Measurements from ENCODE around the gene MDN1. TPM values are rescaled to one million over a fixed set of nuclear protein-coding genes. Genes with fewer than 3 reads are reported as not detected.

MDN1 gene
- total and polyA plus RNA-seq, 2 of the 8 experiments (the other 6 are each of a cell fraction or from before 2014, with no cell fraction given): 53.5 to 179 TPM

GRCh38 chr6:89805814-89806371 lies 13.7 kb downstream of the MDN1 start:
- Histone ChIP-seq H3K4me3 (ENCODE audit: extremely low read depth in 1 of 4, insufficient read depth in 2 of 4, low read depth in 3 of 4, low read length in 4 of 4) (no peak overlapping the region), H4K5ac (ENCODE audit: insufficient read length, low read depth, low read length) (no peak overlapping the region), H3K9me3 (ENCODE audit: insufficient read depth in 2 of 2, low read depth in 1 of 2, low read length in 1 of 2) (no peaks in the 10 kb centered on the region), H3K4me1 (replicated peaks in 1 of 4; ENCODE audit: control insufficient read depth in 3 of 4, insufficient read depth in 4 of 4, low read length in 3 of 4) (peaks cover 0 to 8% (median 3%) of the 10 kb centered on the region in 4 experiments; a peak in 3 of 7 replicates), H3K9ac (replicated peaks in 1 of 4; ENCODE audit: extremely low read depth in 1 of 4, low read depth in 3 of 4, low read length in 3 of 4) (no peak overlapping the region), H2BK15ac (ENCODE audit: low read length) (no peak overlapping the region), H3K36me3 (ENCODE audit: control insufficient read depth in 2 of 4, insufficient read depth in 4 of 4, low read length in 3 of 4) (peaks cover 0 to 16% (median 4%) of the 10 kb centered on the region in 4 experiments; a peak in 5 of 8 replicates), H2AK5ac (ENCODE audit: low read depth, low read length) (no peak overlapping the region), H2BK12ac (ENCODE audit: low read depth, low read length) (no peak overlapping the region), H3K27ac (ENCODE audit: low read depth, low read length) (no peak overlapping the region), H3K27me3 (replicated peaks in 1 of 4; ENCODE audit: control insufficient read depth in 3 of 4, extremely low read depth in 1 of 4, insufficient read depth in 3 of 4, low read length in 3 of 4) (no peaks in the 10 kb centered on the region), H3K56ac (replicated peaks; ENCODE audit: insufficient read length, low read depth, low read length) (no peak overlapping the region), H3K4me2 (ENCODE audit: insufficient read depth in 1 of 2, low read depth in 2 of 2, low read length in 2 of 2) (no peak overlapping the region), H2BK120ac (replicated peaks; ENCODE audit: low read depth, low read length) (no peak overlapping the region), H3K23me2 (ENCODE audit: low read depth, low read length) (no peaks in the 10 kb centered on the region), H4K20me1 (replicated peaks in 1 of 2; ENCODE audit: control insufficient read depth in 1 of 2, insufficient read depth in 2 of 2, low read length in 2 of 2) (peaks cover 4% of the 10 kb centered on the region in 2 experiments), H3K79me2 (ENCODE audit: control insufficient read depth in 1 of 2, insufficient read depth in 2 of 2, low read length in 2 of 2) (peaks cover 18 to 96% of the 10 kb centered on the region in 2 experiments), H2AFZ (ENCODE audit: low read length) (no peak overlapping the region), H4K91ac (replicated peaks; ENCODE audit: insufficient read length, low read length) (no peak overlapping the region), H4K8ac (ENCODE audit: extremely low read depth, insufficient read depth, low read length) (no peak overlapping the region), H3K79me1 (ENCODE audit: low read depth, low read length) (peaks cover 12% of the 10 kb centered on the region; the same call in 1 of the 2 replicates), H3K23ac (ENCODE audit: insufficient read length) (no peak overlapping the region), H3K4ac (replicated peaks; ENCODE audit: insufficient read length, low read depth, low read length) (no peak overlapping the region), H2BK20ac (ENCODE audit: low read length) (no peak overlapping the region), H2BK5ac (ENCODE audit: low read depth, low read length) (no peak overlapping the region), H3K14ac (ENCODE audit: insufficient read length) (no peak overlapping the region), H3K18ac (ENCODE audit: extremely low read depth, low read length) (no peak overlapping the region)
- 91% methylated on average over 6 of the region's 6 CpGs; no CpG with 5 or more reads in 1 of the 2 experiments for WGBS, 2 experiments (ENCODE audit: extremely low coverage in 1 of 2, insufficient coverage in 1 of 2, insufficient read length in 1 of 2, insufficient replicate concordance in 2 of 2, low coverage in 1 of 2, low lambda C conversion rate in 2 of 2, missing lambda C conversion rate in 1 of 2)
- no peak for TF ChIP-seq GABPA (IDR thresholded peaks at IDR 0.05; ENCODE audit: borderline replicate concordance, insufficient read depth, low read length)
- DNase-seq (ENCODE audit: low read depth in 1 of 2, low spot score in 2 of 2): no peak
- no peak for FAIRE-seq
- CTCF ChIA-PET (ENCODE audit: partially characterized antibody): interaction anchor here (5.7 kb wide), 1 partner anchor 13 kb away, joined by 27 read pairs; no protein-coding TSS in a partner anchor
- POLR2A ChIA-PET (ENCODE audit: partially characterized antibody): interaction anchor here (0.9 to 8.6 kb wide), 5 partner anchors 9 to 35 kb away, joined by 3 to 72 read pairs (median 4); partner anchors contain the start of genes CASP8AP2 and MDN1
